Measurements from ENCODE around the gene MAP2K5.

Gene MAP2K5

DNA sequence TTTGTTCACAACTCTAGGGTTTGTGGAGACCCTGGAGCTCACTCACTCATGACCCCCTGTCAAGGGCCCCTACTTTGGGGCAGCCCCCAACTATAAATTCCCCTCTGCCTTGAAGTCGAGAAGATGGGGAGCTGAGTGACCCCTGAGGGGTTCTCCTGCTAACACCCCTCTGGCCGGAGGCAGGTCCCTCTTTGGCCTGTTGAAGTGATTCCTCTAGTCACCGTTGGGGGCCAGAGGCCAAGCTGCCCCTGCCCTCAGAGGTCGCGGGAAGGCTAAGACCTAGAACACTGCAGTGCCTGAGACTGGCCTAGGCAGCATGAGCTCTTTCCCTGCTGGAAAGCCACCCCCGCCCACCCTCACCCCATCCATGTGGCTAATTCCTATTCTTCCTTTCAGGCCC lies 267.4 kb downstream of the MAP2K5 start:
- no peak for ATAC-seq

DNA sequence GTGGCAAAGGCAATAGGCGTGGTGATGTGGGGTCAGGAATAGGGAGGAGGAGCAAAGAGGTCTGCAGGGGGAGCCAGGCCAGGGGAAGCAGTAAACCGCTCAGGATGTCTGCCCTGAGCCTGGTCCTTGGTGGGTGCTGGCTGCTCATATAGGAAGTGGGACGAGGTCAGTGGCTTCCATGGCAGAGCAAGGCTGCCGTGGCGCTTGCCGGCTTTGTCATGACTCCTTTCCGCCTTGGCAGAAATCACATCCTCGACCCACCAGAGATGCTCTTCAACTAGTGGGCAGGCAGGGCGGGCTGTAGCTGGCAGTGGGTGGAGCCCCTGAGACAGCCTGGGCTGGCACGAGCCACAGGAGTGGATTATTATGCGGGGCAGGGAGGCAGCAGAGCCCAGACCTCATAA lies 269.7 kb downstream of the MAP2K5 start:
- ATAC-seq, result no peak

DNA sequence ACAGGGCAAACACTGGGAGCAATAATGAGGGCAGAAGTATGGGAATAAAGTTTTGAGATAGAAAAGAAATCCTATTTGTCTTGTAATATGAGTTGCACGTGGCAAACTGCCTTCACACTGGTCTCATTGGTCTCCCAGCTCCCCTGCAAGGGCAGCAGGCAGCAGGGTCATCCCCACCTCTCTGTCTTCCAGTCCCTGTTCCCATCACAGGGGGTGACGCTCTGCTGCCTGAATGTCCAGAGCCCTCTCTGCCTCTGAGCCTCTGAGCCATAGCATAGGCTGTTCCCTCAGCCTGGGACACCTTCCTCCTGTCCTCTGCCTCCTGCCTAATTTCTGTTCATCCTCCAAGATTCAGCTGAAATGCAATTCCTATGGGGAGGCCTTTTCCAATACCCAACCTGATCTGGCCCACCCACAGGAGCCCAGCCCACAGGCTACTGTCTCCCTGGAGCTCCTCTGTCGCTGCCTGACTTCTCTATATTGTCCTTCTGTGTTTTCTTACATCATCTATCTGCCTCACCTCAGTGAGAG lies 270.7 kb downstream of the MAP2K5 start:
- ATAC-seq, result no peak

DNA sequence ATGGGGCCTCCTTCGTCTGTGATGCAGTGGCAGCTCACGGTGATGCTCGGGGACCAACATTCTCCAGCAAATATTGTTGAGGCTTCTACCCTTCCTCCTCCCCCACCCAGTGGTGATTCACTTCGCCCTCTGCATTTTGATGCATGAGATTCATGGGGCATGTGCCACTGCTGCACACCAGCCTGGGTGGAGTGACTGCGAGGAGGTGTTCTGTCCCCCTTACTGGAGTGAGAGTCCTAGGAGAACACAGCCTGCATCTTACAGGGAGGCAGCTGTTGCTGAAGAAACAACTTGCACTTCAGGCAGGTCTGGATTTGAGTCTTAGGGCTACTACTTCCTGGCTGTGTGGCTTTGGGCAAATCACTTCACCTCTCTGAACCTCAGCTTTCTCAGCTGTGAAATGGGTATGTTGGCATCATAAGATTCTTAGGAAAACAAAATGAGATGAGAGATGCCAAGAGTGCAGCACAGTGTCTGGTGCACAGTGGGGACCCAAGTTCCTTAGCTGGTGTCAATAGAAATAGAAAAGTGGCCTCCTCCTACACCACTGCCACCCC lies 272.6 kb downstream of the MAP2K5 start:
- no peak for ATAC-seq

DNA sequence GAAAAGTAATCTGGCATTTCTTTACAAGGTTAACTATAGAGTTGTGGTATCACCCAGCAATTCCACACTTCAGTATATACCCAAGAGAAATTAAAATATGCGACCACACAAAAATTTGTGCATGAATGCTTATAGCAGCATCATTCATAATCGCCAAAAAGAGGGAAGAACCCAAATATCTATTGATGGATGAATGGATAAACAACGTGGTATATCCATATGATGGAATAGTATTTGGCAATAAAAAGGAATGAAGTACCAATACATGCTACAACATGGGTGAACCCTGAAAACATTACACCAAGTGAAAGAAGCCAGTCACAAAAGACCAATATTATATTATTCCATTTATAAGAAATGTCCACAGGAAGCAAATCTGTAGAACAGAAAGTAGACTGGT lies 274.2 kb downstream of the MAP2K5 start:
- no peak for ATAC-seq

DNA sequence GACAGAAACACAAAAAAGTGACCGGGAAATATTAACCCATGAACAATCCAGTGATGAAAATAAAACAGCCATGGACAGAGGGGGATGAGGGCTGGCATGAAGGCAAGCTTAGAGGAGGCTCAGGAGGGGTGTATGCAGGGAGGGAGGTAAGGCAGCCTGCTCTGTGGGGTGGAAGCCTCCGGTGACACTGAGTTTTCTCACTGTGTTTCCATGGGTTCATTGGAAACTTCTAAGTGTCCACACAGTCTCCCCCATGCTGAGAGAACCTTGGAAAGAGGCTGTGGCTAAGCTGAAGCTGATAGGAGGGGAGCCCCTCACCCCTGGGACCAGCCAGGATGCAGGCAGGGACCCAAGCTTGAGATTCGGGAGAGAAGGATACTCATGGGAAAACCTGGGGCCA lies 276.0 kb downstream of the MAP2K5 start:
- no peak for ATAC-seq

DNA sequence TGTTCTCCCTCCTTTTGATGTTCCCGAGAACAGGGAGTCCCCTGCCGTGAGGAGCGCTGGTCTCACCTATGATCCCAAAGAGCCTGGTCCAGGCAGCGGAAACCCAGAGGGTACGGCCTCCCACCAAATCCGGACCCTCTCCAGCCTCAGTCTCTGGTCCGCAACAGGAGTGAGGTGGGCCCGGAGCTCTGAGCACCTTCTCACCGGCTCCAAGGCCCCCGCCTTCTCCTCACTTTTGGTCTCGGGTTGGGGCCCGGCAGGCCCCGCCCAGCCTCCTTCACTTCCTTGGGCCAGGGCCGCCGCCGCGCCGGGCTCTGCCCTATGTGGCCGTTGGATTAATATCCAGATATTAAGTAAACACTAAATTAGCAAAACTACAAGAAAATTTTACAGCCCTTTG lies 277.1 kb downstream of the MAP2K5 start:
- ATAC-seq, result no peak

DNA sequence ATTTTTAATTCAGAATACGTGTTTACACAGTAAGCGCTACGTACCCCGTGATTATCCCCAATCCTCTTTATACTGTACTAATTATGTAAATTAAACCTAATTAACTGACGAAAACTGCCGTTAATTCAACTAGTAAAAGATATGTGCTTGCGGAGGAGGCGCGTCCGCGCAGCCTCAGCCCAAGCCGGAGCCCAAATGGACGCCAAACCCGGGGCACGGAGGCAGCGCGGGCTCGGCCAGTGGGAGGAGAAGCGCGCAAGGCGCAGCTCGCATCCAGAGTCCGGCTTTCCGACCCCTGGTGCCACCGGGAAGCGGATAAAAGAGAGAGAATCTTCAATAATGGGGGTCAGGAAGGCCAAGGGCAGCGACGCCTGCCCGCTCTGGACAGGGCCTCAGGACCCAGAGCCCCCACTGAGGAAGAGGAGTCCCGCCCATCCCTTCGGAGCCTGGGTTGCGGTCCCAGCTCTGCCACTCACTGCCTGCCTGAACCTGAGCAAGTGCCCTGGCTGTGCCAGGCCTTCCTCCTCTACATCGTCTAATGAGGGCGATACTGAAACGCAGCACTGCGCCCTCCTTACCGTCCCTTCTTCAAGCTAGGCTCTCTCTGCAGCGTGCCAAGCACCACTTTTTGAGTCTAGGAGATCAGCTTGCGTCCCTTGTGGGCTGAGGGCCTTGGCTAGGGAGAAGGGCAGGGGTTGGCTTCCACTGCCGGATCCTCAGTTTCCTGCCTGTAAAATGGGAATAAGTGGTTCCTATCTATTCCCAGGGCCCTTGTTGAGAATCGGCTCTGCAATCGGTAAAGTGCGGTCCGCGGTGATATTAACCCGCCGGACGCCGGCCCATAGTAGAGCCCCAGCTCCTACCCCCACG lies 277.9 kb downstream of the MAP2K5 start:
- no peak for ATAC-seq

DNA sequence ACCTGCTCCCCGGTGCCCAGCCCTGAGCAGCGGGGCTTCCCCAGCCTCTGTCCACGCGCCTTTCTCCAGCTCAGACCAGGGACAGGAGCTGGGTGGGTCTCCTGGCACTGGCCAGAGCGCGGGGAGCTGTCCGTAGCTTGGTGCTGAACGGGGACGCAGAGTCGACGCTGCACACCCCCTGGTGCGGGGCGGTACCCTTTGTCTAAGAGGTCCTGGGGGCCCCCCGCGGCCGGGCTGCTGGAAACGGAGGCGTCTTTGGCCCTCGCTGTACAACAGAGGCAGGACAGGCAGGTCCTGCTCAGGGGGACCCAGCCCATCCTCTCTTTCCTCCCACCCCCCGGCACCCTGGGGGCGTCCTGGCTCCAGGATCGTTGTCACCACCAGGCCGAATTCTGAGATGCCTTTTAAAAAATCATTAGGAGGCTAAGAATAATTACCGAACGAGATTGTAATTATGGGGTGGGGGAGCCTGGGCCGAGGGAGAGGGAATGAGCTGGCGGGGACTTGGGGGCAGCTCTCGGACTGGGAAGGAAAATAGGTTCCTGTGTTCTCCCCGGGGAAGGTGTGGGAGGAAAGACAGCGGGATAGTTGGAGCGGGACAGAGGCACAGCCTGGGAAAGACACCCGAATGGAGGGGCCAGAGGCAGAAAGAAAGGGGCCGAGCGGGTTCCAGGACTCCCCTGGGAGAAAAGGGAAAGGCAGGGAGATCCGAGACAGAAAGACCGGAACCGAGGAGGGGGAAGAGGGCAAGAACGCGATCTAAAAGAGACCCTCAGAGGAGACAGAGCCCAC lies 278.7 kb downstream of the MAP2K5 start:
- ATAC-seq, result no peak

DNA sequence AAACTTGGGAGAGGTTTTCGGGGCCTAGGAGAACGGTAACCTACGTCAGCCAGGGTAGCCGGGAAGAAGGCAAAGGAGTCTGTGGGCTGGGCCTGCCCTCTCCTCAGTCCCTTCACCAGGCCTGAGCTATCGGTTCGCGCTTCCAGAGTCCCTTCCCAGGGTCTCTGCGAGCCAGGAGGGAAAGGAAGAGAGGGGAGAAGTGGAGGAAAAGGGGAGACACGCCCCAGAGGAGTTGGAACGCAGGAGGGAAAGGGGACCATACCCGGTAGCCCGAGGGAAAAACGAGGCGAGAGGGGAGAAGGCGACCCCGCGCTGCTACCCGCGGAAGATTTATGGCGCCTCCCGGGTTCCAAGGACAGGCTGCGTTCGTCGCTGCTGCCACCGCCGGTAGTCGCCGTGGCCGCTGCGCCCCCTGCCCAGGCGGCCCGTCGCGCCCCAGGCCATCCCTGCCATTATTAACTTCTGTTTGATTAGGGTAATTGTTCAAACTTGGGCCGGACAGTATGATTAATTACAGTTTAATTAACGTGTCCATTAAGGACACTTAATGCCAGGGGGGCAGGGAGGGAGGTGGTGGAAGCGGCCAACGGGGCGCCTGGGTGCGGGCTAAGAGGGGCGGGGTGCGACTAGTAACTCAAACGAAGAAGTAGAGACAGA lies 279.4 kb downstream of the MAP2K5 start:
- no peak for ATAC-seq

DNA sequence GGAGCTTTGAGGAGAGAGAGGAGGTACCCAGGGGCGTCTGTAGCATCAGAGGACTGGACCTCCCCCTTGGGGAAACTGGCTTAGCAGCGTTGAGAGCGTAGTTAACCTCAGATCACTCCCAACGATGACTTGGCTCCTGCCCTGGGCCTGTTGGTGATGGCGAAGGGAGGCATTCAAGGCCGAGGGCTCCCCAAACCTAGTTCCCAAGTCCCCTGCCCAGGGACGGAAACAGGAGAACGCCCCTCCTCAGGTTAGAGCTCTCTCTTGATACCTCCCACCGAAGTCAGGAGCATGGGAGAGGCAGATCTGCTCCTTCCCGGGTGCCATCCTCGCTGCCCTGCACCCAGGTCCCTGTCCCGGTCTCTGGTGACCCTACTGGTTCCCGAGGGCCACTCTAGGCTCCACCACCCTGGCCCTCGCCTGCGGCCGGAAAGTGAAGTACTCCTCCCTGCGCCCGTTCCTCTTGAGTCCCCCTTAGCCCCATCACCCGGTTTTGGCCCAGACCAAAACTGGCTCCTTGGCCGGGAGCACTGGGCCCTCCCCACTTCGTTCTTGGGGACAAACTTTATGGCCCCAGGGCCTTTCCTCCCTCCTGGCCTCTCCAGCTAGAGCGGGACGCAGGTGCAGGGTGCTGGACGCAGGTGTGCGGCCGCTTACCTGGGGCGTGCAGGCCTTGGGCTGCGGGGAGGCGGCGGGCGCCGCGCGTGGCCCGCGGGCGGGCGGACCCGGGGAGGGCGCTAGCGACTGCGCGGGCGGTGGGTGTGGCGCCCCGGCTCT lies 280.2 kb downstream of the MAP2K5 start:
- ATAC-seq, result no peak

DNA sequence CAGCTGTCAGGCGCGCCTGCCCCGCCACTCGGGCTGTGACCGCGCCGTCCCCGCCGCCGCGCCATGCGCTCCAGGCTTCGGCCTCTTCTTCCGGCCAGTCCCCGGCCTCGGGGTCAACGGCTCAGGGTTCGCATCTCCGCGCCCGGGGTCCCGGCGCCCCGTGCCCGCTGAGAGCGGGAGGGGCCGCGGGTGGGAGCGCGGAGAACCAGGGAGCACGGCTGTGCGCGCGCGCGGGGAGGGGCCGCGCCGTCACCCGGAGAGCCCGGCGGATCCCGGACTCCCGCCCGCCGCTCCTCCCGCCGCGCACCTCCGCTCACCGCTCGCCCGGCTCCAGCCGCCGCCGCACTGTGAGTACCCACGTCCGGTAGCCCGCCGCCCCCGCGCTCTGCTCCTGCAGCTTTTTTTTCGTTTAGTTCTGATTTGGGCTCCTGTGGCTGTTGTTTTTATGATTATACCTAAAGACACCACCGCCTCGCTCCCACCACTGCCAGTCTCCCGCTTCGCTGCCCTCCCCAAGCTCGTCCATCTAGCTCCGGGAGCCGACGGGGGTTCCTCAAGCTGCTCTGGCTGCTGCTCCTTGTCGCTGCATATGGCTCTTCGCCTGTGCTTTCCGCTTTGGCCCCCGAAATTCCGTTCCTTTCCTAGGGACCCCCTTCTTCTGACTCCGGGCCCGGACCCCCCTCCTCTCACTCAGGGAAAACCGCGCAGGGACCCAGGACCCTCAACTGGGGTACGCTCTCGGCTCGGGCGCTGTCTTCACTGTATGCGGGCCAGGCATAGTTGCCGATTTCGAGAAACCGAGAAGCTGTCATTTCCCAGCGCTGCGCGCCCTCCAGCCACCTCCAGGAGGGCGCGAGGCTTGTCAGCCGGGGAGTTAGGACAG lies 281.1 kb downstream of the MAP2K5 start:
- ATAC-seq, result no peak

DNA sequence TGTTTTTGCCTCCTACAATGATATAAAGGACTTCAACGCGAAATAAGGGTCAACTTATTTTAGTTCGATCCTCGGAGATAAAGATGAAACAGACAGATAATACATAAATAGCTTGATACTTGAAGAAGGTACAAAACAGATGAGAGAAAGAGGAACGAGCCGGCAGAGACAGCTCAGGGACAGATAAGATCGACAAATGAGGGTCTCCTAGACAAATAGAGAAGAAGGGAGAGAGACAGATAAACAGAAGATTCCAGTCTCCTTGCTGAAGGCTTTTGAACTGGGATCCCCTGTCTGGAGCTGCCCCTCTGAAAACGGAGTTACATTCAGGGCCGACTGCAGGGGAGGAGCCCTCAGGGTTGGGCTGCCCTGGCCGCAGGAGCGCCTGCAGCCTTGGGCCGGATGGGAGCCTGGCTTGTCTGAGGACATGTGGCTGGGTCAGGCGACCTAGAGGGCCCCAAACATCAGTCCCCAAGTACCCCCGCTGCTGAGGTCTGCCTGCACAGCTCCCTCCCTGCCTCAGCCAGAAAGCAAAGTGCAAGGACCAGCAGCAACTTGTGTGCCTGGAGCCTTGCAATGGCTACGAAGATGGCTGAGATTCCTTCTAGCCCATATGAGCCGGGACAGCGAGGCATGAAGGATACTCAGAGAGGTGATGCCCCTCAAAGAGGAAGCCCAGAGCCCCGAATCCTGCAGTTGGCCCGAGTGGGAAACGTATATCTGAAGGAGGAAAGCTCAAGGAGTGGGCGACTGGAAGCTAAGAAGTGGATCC lies 281.9 kb downstream of the MAP2K5 start:
- ATAC-seq, result no peak

DNA sequence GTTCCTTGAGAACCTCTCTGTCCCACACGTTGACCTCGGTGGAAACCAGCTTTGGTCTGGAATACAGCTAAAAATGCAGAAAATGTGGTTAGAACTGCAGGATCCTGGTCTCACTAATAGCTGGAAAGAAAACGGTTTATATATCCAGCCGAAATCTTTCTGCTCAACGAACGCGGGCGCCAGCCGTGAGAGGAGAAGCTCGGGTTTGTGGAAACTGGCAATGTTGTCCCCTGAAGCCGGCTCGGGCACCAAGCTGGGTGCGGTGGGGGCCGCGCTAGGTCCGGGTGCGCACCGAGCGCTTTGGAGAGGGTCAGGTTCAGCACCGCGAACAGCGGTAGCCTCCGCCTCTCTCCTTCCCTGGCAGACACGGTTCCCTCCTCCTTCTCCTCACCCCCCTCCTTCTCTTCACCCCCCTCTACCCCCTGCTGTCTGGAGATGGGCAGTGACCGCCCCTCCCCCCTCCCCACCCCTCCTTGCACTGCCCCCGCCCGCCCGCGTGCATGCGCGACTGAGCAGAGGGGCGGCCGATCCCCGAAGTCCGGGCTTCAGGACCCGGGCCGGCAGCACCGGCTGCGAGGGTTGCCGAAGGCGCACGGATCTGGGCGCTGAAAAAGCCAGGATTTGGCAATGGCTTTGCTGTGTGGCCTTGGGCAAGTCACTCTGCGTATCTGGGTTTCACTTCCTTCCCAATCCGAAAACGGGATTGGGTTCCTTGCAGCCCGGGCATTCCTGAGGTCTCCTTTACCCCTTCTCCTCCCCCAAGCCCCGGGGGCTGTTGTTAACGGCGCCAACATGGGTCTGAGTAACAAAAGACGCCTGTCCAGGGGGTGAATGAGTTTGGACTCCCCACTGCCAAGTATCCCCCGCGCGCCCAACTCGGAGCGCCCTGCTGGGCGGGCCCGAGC lies 282.7 kb downstream of the MAP2K5 start, which contains the start of gene SKOR1:
TSS of gene SKOR1 (plus strand) at position 534 of the 905 bp plus-strand sequence. CDS start at position 628, 94 bp downstream.
- ATAC-seq, result no peak

DNA sequence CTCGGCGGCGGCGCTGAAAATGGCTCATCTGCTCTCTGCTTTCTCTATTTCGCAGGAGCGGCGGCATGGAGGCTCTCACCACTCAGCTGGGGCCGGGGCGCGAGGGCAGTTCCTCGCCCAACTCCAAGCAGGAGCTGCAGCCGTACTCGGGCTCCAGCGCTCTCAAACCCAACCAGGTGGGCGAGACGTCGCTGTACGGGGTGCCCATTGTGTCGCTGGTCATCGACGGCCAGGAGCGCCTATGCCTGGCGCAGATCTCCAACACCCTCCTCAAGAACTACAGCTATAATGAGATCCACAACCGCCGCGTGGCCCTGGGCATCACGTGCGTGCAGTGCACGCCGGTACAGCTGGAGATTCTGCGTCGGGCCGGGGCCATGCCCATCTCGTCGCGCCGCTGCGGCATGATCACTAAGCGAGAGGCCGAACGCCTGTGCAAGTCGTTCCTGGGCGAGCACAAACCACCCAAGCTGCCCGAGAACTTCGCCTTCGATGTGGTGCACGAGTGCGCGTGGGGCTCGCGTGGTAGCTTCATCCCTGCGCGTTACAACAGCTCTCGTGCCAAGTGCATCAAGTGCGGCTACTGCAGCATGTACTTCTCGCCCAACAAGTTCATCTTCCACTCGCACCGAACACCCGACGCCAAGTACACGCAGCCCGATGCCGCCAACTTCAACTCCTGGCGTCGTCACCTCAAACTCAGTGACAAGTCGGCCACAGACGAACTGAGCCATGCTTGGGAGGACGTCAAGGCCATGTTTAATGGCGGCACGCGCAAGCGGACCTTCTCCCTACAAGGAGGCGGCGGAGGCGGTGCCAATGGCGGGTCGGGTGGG lies 283.6 kb downstream of the MAP2K5 start:
- ATAC-seq, result no peak

DNA sequence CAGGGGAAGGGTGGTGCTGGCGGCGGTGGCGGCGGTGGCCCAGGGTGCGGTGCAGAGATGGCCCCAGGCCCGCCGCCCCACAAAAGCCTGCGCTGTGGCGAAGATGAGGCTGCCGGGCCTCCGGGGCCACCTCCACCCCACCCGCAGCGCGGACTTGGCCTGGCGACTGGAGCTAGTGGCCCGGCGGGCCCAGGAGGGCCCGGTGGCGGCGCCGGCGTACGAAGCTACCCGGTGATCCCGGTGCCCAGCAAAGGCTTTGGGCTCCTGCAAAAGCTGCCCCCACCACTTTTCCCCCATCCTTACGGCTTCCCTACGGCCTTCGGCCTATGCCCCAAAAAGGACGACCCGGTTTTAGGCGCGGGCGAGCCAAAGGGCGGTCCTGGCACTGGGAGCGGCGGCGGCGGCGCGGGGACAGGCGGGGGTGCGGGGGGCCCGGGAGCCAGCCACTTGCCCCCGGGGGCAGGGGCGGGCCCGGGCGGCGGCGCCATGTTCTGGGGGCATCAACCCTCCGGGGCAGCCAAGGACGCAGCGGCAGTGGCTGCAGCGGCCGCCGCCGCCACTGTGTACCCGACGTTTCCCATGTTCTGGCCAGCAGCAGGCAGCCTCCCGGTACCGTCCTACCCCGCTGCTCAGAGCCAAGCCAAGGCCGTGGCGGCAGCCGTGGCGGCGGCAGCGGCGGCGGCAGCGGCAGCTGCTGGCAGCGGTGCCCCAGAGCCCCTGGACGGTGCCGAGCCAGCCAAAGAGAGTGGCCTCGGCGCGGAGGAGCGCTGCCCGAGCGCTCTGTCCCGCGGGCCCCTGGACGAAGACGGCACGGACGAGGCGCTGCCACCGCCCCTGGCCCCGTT lies 284.4 kb downstream of the MAP2K5 start:
- no peak for ATAC-seq
